Bronchial epithelial cell (primary cell): ENCODE data around the gene RPL13. TPM values are rescaled to one million over a fixed set of nuclear protein-coding genes. Genes with fewer than 3 reads are reported as not detected.
"Not testable (repeated sequence)": the region's sequence is repeated elsewhere in the genome, so short reads cannot be mapped to it uniquely, and the experiment has no call there.

Experiments used
- DNase-seq: peaks from one replicate; pipeline ENCODE4 v3.0.0-alpha.2; 2010; ENCODE audit warnings: low read depth
- FAIRE-seq: peaks from 2 replicates; lab custom pipeline; 2011; peaks lifted over from hg19 to GRCh38; lab: Jason Lieb, UNC
- H3K27me3 ChIP-seq: 2 replicates; pipeline ENCODE4 v1.5.1; 2011; ENCODE audit warnings: low read length; ENCODE audit not compliant: control insufficient read depth, insufficient read depth
- H3K36me3 ChIP-seq: 2 replicates; pipeline ENCODE4 v1.5.1; 2011; ENCODE audit warnings: low read length; ENCODE audit not compliant: control insufficient read depth, insufficient read depth
- H3K4me3 ChIP-seq: 2 replicates; pipeline ENCODE4 v1.5.1; 2011; ENCODE audit warnings: mild to moderate bottlenecking, low read depth, low read length, control low read depth
- total RNA-seq: library from RNA; depleted of rRNA; stranded (reverse); fragments of >200 nt; gene quantifications from 2 replicates; pipeline ENCODE4 v1.2.1, GENCODE V29; 2014
- TF ChIP-seq, protein P1 (sequence below): IDR thresholded peaks from 2 replicates; pipeline ENCODE4 v1.5.1; 2011; ENCODE audit warnings: mild to moderate bottlenecking, moderate library complexity, low read length, control low read depth, inconsistent platforms; ENCODE audit not compliant: insufficient read depth, severe bottlenecking

Gene RPL13
- total RNA-seq, 1 donor from 2014 or later: 4,913 TPM

- Histone ChIP-seq H3K36me3 (no peaks in the 10 kb centered on the region), H3K4me3 (no peak overlapping the region), H3K27me3 (no peaks in the 10 kb centered on the region)
- TF ChIP-seq, protein P1, sequence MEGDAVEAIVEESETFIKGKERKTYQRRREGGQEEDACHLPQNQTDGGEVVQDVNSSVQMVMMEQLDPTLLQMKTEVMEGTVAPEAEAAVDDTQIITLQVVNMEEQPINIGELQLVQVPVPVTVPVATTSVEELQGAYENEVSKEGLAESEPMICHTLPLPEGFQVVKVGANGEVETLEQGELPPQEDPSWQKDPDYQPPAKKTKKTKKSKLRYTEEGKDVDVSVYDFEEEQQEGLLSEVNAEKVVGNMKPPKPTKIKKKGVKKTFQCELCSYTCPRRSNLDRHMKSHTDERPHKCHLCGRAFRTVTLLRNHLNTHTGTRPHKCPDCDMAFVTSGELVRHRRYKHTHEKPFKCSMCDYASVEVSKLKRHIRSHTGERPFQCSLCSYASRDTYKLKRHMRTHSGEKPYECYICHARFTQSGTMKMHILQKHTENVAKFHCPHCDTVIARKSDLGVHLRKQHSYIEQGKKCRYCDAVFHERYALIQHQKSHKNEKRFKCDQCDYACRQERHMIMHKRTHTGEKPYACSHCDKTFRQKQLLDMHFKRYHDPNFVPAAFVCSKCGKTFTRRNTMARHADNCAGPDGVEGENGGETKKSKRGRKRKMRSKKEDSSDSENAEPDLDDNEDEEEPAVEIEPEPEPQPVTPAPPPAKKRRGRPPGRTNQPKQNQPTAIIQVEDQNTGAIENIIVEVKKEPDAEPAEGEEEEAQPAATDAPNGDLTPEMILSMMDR: no peak
- DNase-seq: no peak
- FAIRE-seq: no peak
Observed at GRCh38 chr16:89586218-89586617, 25.7 kb downstream of the RPL13 start.

GRCh38 chr16:89586853-89587252, 26.4 kb downstream of the RPL13 start:
- Histone ChIP-seq H3K27me3 (no peaks in the 10 kb centered on the region), H3K36me3 (no peaks in the 10 kb centered on the region), H3K4me3 (no peak overlapping the region)
- DNase-seq: no peak
- TF ChIP-seq, protein P1: no peak
- FAIRE-seq: no peak

DNA sequence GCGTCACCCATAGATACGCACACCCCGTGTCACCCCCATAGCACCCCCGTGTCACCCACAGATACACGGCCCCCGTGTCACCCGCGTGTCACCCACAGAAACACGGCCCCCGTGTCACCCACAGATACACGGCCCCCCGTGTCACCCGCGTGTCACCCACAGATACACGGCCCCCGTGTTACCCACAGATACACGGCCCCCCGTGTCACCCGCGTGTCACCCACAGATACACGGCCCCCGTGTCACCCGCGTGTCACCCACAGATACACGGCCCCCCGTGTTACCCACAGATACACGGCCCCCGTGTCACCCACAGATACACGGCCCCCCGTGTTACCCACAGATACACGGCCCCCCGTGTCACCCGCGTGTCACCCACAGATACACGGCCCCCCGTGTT, 27.2 kb downstream of the RPL13 start:
- H3K4me3 ChIP-seq, FAIRE-seq, H3K36me3 ChIP-seq, H3K27me3 ChIP-seq, DNase-seq: not testable (repeated sequence)

GRCh38 chr16:89588413-89589109, 28.1 kb downstream of the RPL13 start:
- Histone ChIP-seq H3K36me3 (no peaks in the 10 kb centered on the region), H3K27me3 (no peaks in the 10 kb centered on the region), H3K4me3 (no peak overlapping the region)
- DNase-seq (no peak), FAIRE-seq (no peak)
- TF ChIP-seq, protein P1: no peak

GRCh38 chr16:89589241-89589926, 28.9 kb downstream of the RPL13 start:
- no peak for DNase-seq
- TF ChIP-seq, protein P1: no peak
- no peak for FAIRE-seq
- Histone ChIP-seq H3K36me3 (no peaks in the 10 kb centered on the region), H3K27me3 (no peaks in the 10 kb centered on the region), H3K4me3 (no peak overlapping the region)

DNA sequence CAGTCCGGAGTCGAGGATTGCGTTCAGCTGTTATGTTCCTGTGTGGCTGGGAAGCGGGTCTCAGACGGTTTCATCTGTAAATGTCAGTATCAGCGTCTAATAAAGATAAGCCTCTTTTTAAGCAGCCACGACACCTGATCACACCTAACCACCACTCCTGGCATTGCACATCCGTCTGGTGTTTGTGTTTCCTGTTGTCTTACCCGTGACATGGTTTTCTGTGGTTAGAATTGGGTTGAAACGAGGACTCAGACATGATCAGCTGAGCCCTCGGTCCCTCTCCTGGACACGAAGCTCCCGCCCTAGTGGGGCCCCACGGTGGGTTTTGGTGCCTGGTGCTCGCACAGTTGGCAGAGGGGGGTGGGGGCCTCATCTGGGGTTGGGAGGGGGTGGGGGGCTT, 33.4 kb downstream of the RPL13 start:
- no peaks in the 10 kb centered on the region for H3K27me3 ChIP-seq
- DNase-seq (no peak), FAIRE-seq (no peak)
- TF ChIP-seq, protein P1: no peak
- H3K4me3 ChIP-seq: no peak overlapping the region
- no peaks in the 10 kb centered on the region for H3K36me3 ChIP-seq
